GM04503 (cell line): ENCODE results near the gene GSTO1.

Experiments
- DNase-seq: peaks from one replicate; pipeline ENCODE4 v3.0.0-alpha.2; 2012; ENCODE audit warnings: low read depth

GSTO1 gene

GRCh38 chr10:104251443-104251842, 3.2 kb upstream of the GSTO1 start:
- no peak for DNase-seq

- DNase-seq, result no peak
These were observed 2.3 kb upstream of the GSTO1 start for GRCh38 chr10:104252368-104252767.

DNA sequence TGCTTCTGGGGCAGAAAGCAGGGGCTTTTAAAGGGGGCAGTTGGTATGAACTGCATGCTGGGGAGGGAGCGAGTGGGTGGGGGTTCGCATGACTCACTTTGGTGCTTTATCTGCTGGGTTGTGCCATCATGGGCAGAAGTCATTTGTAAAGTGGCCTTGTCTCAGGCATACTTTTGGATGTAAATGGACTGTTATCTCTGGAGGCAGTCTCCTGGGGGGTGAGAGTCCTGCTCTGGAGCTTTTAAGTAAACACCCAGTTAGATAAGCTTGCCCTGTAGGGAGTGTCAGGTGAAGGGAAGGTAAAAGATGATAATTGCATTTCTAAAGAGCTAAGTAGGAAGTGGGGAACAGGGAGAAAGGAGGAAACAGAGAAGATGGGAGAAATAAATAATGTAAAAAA, 1.6 kb upstream of the GSTO1 start:
- no peak for DNase-seq

- DNase-seq, result no peak
These were observed 884 bp upstream of the GSTO1 start for GRCh38 chr10:104253606-104254410.

- DNase-seq, result peak; percentile 72
These were observed 754 bp downstream of the GSTO1 start for GRCh38 chr10:104255311-104255981.

DNA sequence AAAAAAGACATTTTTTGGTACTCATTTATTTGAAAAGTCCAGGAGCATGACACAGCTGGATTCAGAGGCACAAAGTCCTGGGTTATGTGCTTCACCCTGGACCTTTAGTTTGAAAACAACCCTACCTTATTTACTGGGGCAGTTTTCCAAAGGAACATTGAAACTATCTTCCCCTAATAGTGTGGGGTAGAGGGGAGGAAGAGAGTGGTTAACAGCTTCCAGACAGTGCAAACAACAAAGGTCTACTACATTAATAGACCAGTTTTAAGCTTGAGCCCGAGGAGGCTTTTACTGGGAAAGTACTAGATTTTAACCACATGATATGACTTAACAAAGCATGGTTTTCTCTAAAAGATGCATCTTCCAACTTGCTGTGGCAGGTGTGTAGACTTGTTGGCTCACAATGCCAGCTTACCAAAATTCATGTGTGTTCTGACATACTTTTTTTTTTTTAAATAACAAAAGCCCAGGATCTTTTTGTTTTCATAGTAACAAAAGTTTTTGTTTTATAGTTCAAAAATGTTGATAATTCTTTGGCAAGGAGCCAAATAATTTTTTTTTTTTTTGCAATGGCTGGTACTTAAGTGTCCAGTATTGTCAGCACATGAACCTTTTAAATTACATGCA, 1.8 kb downstream of the GSTO1 start:
- DNase-seq, result no peak

GRCh38 chr10:104257235-104257634, 2.5 kb downstream of the GSTO1 start:
- no peak for DNase-seq

DNA sequence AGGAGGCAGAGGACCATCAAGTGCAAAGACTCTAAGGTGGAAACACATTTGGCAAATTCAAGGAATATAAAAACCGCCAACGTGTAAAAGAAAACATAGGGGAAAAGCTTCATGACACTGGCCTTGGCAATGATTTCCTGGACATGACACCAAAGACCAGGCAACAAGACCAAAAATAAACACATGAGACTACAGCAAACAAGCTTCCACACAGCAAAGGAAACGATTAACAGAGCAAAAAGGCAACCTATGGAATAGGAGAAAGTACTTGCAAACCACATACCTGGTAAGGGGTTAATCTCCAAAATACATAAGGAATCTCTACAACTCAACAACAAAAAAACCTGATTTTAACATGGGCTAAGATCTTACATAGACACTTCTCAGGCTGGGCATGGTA, 3.5 kb downstream of the GSTO1 start:
- no peak for DNase-seq

GRCh38 chr10:104259456-104259855, 4.8 kb downstream of the GSTO1 start:
- DNase-seq, result no peak

DNA sequence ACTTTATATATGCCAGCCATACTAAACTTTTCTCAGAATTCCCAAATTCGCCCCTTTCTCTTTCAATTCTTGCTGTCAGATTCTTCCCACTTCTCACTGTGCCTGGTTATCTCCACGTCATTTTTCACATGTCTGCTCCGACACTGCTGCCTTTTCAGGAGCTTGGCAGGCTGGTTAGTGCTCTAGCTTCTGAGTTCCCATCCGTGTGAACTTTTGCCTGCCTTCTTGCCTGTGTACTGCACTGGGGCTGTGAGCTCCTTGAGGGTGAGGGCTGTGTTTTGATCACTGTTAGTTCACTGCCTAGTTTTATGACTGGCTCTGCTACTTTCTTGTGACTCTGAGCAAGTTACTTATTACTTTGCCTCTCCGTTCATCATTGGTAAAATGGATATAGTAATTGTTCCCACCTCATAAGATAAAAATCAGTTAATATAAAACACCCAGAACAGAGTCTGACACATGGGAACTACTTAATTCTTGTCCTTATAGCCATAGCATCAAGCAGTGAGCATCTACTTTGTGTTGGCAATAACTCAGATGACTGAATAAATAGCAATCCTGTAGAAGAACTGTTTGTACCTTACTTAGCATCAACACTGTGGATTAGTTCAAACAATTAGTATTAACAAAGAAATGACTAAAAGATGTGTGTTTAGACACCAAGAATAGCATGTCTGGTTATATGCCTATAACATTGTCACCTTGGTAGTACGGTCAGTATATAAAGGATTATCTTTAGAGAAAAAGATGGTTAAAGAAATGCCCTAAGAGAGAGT, 5.5 kb downstream of the GSTO1 start:
- DNase-seq, result no peak

- DNase-seq, result no peak
These were observed 6.1 kb downstream of the GSTO1 start for GRCh38 chr10:104260775-104261115.

DNA sequence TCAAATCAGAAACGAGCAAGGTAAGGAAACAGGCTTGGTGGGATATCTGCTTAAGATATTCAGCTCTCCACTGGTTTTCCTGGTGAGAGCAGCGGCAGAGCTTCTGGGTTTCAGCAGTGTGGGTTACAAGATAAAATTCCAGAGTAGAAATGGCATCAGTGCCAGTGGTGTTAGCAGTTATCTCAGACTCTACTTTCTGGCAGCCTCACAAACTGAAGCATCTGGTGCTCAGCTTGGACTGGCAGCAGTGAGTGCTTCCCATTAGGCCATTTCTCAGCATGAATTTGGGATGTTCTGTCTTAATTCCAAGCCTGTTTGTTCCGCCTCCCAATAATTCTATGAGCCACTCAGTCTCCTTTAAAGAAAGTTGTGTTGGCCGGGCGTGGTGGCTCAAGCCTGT, 7.4 kb downstream of the GSTO1 start:
- DNase-seq, result no peak

DNA sequence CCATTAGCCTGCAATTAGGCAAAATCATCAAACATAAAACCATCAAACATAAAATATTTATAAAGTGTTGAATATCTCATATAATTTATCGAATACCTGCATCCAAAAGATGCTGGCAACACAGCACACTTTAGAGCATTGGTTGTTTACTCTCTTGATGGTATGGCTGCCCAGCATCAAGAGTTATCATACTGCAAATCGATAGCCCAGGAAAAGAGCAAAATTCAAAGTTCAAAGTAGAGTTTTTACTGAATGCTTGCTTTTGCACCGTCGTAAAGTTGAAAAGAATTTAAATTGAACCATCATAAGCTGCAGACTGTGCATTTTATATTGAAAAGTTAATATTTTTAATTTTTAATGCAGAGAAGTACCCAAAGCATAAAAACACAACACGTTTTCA, 10.1 kb downstream of the GSTO1 start:
- no peak for DNase-seq

DNA sequence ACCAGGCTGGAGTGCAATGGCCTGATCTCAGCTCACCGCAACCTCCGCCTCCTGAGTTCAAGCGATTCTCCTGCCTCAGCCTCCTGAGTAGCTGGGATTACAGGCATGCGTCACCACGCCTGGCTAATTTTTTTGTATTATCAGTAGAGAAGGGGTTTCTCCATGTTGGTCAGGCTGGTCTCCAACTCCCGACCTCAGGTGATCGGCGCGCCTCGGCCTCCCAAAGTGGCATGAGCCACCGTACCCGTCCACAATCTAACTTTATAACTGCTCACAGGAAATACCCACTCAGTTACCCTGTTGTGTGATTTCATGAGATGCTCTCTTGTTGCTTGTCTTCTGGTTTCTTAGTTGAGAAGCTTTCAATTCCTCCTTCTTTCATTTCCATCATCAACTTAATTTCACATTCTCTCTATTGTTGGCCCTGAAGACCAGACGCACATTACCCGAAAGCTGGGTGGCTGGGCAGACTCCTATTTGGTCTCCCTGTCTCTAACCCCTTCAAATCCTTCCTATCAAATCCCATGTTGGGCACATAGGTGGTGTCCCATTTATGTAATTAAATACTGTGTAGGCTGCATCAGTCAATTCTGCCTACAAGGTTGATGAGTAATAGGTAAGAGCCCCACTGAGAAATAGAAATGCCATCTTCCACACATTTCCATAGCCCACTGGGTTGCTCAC, 13.2 kb downstream of the GSTO1 start:
- no peak for DNase-seq

DNA sequence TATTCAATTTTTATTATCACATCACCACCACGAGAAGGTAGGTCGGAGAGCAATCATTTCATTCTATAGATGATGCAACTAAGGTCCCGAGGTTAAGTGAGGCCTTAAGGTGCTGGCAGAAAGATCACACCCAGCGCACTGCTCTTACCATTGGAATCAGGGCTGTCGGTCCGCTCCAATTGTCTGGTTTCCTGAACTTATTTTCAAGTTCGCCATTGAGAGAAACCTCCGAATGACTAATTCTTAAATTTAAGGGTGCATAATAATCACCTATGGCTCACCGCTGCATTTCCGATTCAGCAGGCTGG, 13.7 kb downstream of the GSTO1 start:
- no peak for DNase-seq

GRCh38 chr10:104268713-104269645, 14.3 kb downstream of the GSTO1 start, which contains the start of gene GSTO2:
GSTO2 (plus strand) TSS chr10:104269184; CDS start chr10:104274916, 5,732 bp downstream.
- DNase-seq, result peak; percentile 55

DNA sequence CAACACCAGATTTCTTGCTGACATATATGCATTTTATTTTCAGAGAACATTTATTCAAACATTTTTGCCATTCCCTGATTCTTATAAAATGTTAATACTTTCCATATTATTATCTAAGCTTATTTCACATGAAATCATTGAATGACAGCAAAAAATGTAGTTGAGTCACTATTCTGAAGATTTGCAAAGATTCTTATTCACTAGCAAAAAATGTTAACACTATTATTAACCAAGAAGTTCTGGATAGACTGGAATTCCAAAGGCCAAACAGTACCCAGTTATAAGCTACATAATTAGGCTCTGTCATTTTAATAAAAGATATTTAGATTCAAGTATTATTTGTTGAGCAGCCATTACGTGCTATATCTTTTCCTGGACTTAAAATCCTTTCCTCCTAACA, 18.6 kb downstream of the GSTO1 start:
- DNase-seq, result no peak

DNA sequence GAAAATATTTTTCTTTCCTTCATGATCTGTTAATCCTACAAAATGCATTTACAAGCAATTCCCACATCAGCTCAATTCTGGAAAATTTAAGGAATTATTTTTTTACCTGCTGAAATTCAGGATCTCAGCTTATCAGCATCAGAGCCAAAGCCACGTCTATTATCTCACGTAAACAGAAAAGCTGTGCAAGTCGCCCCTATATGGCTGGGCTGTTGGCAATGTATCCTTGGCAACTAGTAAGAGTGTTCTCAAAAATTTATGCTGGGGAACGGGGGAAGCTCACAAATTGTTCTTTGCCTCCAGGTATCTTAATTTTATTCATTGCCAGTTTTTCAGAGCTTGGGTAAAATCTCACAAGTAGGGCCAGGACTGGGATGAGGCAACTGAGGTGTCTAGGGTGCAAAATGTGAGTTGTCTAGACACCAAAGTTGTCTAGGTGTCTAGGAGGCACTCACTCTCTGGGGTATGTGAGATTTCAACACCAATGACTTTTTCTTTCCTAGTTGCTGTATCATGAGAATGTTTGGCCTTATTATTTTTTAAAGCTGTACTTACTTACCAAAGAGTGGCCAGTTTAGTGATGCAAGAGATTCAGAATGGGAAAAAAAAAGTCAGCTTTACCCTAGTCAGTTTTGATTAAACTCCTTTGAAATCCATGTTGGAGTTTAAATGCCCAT, 19.3 kb downstream of the GSTO1 start:
- no peak for DNase-seq

DNA sequence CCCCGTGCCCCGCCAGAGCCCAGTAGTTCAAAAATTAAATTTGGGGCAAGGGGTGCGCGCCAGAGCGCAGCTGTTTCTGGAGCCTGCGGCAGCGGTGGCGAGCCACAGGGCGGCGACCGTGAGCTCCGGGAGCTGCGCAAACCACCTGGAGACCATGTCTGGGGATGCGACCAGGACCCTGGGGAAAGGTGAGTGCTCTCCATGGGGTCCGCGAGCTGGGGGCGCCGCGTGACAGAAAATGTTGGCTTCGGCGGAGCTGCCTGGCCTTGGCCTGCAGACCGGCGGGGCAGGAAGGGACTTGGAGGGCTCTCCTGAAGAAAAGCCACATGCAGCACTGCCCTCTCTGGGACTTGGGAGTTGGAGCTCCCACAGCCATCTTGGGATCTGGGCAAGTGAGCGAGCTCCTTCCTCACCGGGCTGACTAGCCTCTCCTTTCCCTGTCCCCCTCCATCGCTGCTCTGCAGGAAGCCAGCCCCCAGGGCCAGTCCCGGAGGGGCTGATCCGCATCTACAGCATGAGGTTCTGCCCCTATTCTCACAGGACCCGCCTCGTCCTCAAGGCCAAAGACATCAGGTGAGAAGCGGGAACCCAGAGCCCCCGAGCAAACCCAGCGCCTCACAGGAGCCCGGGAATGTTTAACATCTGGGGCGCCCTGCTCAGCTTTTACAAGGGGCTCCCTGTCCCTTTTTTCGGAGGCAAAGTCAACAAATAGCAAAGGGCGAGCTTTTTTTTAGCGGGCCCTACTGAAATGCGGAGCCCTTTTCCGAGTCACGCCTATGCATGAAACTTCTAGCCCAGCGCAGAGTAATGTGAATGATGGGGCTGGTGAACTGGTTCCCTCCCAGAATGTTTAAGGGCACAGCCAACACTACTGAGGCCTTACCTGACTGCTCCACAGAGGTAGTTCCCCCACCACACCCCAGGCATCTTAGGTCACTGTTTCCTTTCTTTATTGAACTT, 20.4 kb downstream of the GSTO1 start:
- no peak for DNase-seq
